Left hindlimb (tissue), 1 donor: Measurements from ENCODE around the gene CACNA2D3.

ENCODE experiments used
- DNase-seq: peaks from one replicate; pipeline ENCODE4 v3.0.0-alpha.2; 2018

Gene CACNA2D3

GRCh38 chr3:54294214-54294613 lies 171.9 kb downstream of the CACNA2D3 start:
- DNase-seq, result no peak

- DNase-seq, result no peak
Observed at GRCh38 chr3:54296531-54296930, 174.2 kb downstream of the CACNA2D3 start.

- no peak for DNase-seq
Observed at GRCh38 chr3:54299169-54299935, 177.0 kb downstream of the CACNA2D3 start.

DNA sequence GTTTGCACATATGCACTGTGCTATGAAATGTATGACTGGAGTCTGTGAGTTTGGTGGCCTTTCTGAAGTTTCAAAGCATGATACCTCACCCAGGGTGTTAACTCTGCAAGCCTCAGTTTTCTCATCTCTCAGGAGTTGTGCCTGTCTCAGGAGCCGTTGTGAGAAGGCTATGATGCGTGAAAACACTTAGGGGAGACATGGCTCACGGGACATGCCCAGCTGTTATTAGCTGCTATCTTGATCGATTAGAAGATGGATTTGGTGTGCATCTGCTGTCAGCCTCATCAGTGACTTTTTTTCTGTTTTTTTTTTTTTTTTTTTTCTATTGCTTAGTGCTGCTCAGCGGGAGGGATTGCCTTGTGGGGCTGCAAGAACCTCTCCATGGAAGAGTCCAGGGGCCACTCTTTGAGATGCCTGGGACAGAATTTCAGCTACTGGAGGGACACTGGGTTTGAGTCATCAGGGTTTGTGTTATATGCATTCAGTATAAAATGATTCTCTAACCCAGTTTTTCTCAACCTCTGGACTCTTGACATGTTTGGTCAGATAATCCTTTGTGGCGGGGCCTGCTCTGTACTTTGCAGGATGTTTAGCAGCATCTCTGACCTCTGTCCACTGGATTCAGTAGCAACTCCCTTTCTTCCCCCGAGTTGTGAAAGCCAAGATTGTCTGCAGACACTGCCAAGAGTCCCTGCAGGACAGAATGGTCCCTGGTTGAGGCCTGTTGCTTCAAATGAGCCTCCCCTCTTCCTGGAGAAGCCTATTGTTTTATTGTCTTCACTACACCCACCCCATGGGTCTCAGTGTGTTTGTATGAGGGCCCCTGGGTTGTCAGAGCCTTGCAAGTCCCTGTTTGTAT lies 181.4 kb downstream of the CACNA2D3 start:
- DNase-seq, result no peak

DNA sequence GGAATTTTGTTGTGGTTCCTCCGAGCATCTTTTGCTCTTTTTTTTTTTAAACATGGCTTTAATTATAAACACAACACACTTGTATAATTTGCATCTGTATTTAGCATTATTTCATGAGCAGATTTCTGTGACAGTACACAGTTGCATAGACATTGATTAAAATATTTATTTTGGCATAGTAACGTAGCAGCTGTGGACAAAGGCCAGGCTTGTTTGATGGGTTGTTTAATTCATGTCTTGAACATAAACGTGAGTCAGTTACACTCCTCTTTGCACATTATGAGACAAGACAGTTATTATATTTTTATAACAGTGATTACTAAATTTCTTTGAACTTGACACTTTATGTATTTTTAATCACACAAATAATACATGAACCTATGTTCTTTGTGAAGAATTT lies 182.5 kb downstream of the CACNA2D3 start:
- DNase-seq, result no peak

GRCh38 chr3:54305409-54306099 lies 183.2 kb downstream of the CACNA2D3 start:
- no peak for DNase-seq

DNA sequence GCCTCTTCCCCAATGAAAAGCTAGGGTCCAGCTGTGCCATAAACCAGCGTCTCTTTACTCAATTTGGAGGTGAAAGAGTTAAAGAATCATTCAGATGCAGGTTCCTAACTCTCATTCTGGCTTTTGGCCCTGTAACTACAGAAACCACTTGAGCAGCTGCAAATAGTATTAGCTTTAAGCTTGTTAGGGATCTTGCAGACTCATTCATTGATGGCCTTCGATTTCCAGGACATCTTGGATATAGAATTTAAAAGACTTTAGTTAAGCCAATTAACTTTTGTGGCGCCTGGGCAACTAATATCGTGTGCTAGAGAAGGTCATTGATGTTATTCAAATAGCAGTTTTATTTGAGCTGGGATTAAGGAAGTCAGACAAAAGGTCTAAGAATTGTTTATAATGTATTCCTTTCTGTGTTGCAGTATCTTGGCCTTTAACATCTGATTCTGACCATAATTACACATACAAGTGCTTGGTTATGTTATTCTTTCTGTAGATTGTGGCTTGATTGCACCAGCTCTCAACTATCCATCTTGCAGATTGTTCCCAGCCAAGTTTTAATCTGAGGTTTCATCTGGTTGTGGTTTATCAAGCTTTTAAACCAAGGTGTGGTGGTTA lies 185.3 kb downstream of the CACNA2D3 start:
- no peak for DNase-seq

GRCh38 chr3:54309601-54310000 lies 187.2 kb downstream of the CACNA2D3 start:
- no peak for DNase-seq

DNA sequence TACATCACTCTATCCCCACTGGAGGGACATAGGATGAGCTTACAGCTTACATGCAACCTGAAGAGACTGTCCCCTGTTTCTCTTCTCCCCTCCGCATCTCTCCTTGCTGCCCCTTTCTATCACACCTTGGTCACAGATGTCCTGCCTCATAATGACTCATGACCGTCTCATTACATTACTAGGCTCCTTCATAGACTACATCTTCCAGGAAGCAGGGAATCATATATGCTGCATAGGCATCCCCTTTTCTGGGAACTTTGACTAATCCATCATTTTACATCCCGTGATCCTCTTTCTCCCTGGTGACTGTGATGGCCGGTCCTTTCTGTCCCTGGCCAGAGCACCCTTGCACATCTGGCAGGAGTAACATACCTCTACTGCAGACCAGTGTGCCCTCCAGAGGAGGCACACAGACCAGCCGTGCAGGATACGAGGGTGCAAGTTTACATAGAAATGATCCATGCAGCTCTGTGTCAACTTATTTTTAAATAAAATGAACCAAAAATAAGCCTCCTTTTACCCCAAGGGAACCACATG lies 188.9 kb downstream of the CACNA2D3 start:
- no peak for DNase-seq

DNA sequence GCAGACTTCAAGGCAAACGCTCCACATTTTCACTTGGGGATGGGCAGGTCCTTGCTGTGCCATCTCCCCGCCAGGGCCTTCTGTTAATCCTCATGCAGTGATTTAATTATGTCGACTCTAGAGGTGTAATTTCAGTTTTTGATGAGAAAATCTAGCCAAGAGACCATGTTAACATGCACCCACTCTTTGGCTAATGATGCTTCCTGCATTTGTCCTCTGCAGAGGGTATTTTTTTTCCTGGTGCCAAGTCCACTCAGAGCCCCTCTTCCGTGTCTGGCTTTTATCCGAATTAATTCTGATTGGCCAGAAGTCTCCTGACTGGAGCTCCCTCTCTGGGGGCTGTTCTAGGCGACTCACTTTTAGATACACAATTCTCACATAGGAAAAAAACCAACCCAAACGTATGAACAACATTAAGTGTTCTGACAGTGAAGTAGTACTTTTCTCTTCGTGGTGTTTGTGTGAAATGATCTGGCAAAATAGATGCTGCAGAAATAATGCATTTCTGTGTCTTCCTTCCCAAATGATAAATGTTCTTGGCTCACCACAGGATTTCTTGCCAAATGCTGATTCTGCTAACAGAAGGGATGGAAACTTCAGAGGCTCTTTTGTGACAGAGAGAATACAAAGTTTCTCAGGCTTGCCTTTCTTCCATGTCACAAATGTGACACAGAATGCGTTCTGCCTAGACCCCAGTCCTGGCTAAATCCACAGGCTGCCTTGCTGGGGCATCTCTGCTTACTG lies 190.0 kb downstream of the CACNA2D3 start:
- no peak for DNase-seq

- DNase-seq, result no peak
Observed at GRCh38 chr3:54313418-54313817, 191.1 kb downstream of the CACNA2D3 start.

DNA sequence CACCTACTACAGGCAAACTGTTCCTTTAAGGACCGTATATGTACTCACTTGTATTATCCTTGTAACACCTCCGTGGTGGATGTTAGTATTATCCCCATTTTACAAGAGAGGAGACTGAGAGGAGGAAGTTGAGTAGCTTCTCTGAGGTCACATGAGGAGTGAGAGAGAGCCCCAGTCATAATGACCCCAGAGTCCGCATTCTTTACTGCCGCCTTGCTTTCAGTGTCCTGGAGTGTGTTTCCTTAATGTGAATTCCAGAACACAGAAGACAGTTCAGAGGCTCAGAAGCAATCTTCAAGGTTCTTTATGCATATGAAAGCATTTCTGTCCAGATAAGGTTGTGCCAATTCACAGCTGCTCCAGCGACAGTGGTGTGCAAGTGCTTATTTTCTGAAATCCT lies 199.2 kb downstream of the CACNA2D3 start:
- no peak for DNase-seq

- DNase-seq, result no peak
Observed at GRCh38 chr3:54322354-54322753, 200.0 kb downstream of the CACNA2D3 start.

DNA sequence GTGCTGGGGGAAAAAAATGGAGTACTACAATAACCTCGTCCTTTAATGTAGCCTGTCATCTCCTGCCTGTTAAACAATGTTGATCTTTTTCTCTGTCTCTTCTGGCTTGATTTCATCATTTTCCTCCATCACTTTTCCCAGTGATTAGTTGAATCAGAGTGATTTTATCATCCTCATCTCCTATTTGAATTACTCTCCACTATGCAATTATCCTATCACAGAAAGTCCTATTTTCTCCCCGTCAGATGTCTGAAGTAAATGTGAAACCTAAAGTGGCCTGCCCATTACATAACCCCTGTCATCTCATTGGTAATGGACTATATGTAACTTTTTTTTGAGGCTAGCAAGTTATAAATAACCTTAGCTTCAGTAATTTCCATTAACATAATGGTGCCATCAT lies 201.8 kb downstream of the CACNA2D3 start:
- no peak for DNase-seq

GRCh38 chr3:54326951-54327350 lies 204.6 kb downstream of the CACNA2D3 start:
- no peak for DNase-seq

DNA sequence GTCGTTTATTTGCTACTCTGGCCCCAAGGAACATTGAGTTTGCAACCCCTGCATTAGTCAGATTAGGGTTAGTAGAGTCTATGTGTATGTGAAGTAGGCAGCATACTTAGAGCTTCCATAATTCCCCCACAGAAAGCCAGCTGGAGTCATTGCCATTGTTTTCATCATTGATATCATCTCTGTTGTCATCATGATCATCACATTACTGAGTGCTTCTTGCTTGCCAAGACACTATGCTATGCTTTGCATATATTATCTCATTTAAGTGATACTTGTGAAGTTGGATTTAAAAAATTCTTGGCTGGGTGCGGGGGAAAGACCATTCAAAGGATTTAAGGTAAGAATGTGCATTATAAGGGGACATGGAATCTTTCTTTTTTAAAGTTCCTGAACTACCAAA lies 209.0 kb downstream of the CACNA2D3 start:
- DNase-seq, result no peak

GRCh38 chr3:54337846-54338245 lies 215.5 kb downstream of the CACNA2D3 start:
- DNase-seq, result no peak

- DNase-seq, result no peak
Observed at GRCh38 chr3:54339608-54340007, 217.3 kb downstream of the CACNA2D3 start.

DNA sequence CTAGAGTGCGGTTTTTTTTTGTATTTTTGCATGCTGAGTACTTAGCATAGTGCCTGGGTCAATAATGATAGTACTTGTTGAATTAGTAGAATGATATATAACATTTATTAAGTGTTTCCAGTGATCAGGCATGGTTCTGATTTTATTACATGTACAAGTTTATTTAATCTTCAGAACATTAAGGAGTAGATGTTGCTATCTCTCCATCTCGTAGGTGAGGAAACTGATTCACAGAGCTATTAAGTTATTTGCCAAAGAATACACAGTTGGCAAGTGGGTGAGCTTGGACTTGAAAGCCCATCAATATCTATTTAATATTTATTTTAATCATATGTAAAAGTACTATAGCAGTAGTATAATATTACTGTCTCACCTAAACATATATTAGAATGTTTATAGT lies 219.5 kb downstream of the CACNA2D3 start:
- DNase-seq, result no peak

DNA sequence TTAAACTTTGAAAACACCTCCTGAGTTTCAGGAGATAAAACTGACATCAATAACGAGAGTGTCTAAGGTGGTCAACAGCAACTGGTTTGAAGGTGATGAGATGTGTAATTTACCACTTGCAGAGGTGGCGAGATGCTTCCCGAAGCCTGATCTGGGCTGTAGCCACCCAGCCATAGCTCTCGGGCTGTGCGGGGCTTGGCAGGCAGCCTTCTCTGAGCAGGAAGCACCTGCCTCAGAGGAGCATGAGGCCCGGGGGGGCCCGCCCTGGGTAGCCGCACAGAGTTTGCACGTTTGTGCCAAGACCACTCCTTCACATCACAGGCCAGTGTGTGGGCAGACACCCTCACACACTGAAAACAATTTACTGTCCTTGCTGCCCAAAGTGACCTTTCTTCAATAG lies 220.3 kb downstream of the CACNA2D3 start:
- DNase-seq, result no peak

DNA sequence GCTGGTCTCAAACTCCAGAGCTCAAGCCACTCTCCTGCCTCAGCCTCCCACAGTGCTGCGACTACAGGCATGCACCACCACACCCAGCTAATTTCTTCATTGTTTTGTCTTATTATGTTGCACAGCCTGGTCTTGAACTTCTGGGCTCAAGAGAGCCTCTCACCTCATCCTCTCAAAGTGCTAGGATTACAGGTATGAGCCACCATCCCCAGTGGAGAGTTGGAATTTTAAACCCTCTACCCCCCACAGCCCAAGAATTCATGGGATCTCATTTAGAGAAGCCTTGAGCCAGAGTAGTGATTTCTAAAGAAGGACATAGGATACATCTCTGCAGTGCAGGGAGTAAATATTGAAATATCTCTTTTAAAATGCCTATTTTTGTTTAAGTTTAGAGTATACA lies 221.1 kb downstream of the CACNA2D3 start:
- no peak for DNase-seq

GRCh38 chr3:54344601-54345231 lies 222.4 kb downstream of the CACNA2D3 start:
- no peak for DNase-seq
